HCT116 (cell line): Measurements from ENCODE around the gene TPBGL. TPM values are rescaled to one million over a fixed set of nuclear protein-coding genes. Genes with fewer than 3 reads are reported as not detected.

Experiments
- ATAC-seq: fragments of 200-7000 bp; cut with Tn5 transposase; 2 replicates; pipeline ENCODE4 v1.9.1; 2020; ENCODE audit warnings: mild to moderate bottlenecking, moderate library complexity
- BruUV-seq: library from RNA; stranded (reverse); fragments of 400-500 nt; replicated peaks from 2 replicates; lab custom pipeline; 2021; lab: Mats Ljungman, UMichigan
- CTCF ChIA-PET: fragments of 300-600 bp; sonication (Branson Sonifier 250); formaldehyde crosslinking; loops from one replicate; lab custom pipeline; 2021; ENCODE audit warnings: antibody characterized with exemption; lab: Charles Lee
- POLR2A ChIA-PET: fragments of 300-600, 350-600 bp; sonication (Branson Sonifier 250); formaldehyde crosslinking; loops from one replicate; lab custom pipeline; 2021; ENCODE audit warnings: antibody characterized with exemption; lab: Charles Lee
- RAD21 ChIA-PET, 2 experiments: fragments of 300-600 bp; sonication (Branson Sonifier 250); formaldehyde crosslinking; loops; one replicate each; lab custom pipeline; 2023; ENCODE audit warnings: low total read pairs in 2 of 2; ENCODE audit not compliant: uncharacterized antibody in 2 of 2, unreplicated experiment in 2 of 2, low non-redundant PET in 1 of 2; lab: Charles Lee
- DNase-seq: peaks from one replicate; pipeline ENCODE4 v3.0.0-alpha.2; 2010; ENCODE audit warnings: low read depth, low spot score
- H2AFZ ChIP-seq: fragments of 200-600 bp; shearing (Covaris generic), sonication (generic); 2 replicates; pipeline ENCODE4 v1.6.1; 2017; ENCODE audit warnings: low read depth, mixed run types, mixed read lengths, antibody characterized with exemption, low read length; ENCODE audit not compliant: poor library complexity, severe bottlenecking
- H3K27ac ChIP-seq: 2 replicates; pipeline ENCODE4 v1.5.1; 2012; ENCODE audit warnings: low read depth, low read length
- H3K27me3 ChIP-seq: fragments of 200-600 bp; sonication (generic); 2 replicates; pipeline ENCODE4 v1.6.1; 2016; ENCODE audit warnings: mixed run types, low read length, mixed read lengths; ENCODE audit not compliant: insufficient read depth
- H3K36me3 ChIP-seq, 2 experiments: fragments of 200-500 bp in 1 of 2; fragments of 200-600 bp in 1 of 2; sonication (Bioruptor generic) in 1 of 2; sonication (generic) in 1 of 2; 2 replicates each; pipeline versions ENCODE4 v1.5.1 to v1.6.1; 2014 to 2016; ENCODE audit warnings: low read length in 2 of 2, inconsistent platforms in 1 of 2, mixed read lengths in 1 of 2, mixed run types in 1 of 2; ENCODE audit not compliant: insufficient read depth in 2 of 2, control insufficient read depth in 1 of 2
- H3K4me1 ChIP-seq, 2 experiments: fragments of 200-600 bp in 1 of 2; sonication (generic) in 1 of 2; 2 replicates each; pipeline versions ENCODE4 v1.5.1 to v1.6.1; 2012 to 2017; ENCODE audit warnings: low read length in 2 of 2, inconsistent platforms in 1 of 2, mild to moderate bottlenecking in 1 of 2, mixed read lengths in 1 of 2, mixed run types in 1 of 2, moderate library complexity in 1 of 2; ENCODE audit not compliant: insufficient read depth in 2 of 2, control insufficient read depth in 1 of 2
- H3K4me2 ChIP-seq: fragments of 200-600 bp; sonication (generic); 2 replicates; pipeline ENCODE4 v1.6.1; 2017; ENCODE audit warnings: mixed run types, low read length, mixed read lengths
- H3K4me3 ChIP-seq, 2 experiments: fragments of 200-600 bp in 1 of 2; sonication (generic) in 1 of 2; replicated peaks in 1 of 2; 2 replicates each; pipeline ENCODE4 v1.5.1; 2011 to 2016; ENCODE audit warnings: low read length in 2 of 2, control low read depth in 1 of 2, low read depth in 1 of 2, mild to moderate bottlenecking in 1 of 2, mixed read lengths in 1 of 2, mixed run types in 1 of 2
- H3K79me2 ChIP-seq: fragments of 200-600 bp; sonication (generic); 2 replicates; pipeline ENCODE4 v1.6.1; 2017; ENCODE audit warnings: mild to moderate bottlenecking, mixed run types, low read length, moderate library complexity, mixed read lengths; ENCODE audit not compliant: insufficient read depth
- H3K9ac ChIP-seq: fragments of 200-600 bp; sonication (generic); 2 replicates; pipeline ENCODE4 v1.6.1; 2016; ENCODE audit warnings: low read length, mixed read lengths
- H3K9me2 ChIP-seq: fragments of 200-600 bp; sonication (generic), shearing (Covaris generic); 2 replicates; pipeline ENCODE4 v1.6.1; 2017; ENCODE audit warnings: mixed run types, mild to moderate bottlenecking, moderate library complexity; ENCODE audit not compliant: insufficient read depth
- H3K9me3 ChIP-seq, 2 experiments: fragments of 200-500 bp in 1 of 2; fragments of 200-600 bp in 1 of 2; sonication (Bioruptor generic) in 1 of 2; sonication (generic) in 1 of 2; 2 replicates each; pipeline ENCODE4 v1.6.1; 2014 to 2017; ENCODE audit warnings: low read length in 2 of 2, mixed read lengths in 2 of 2, inconsistent platforms in 1 of 2, low read depth in 1 of 2, mild to moderate bottlenecking in 1 of 2, mixed run types in 1 of 2, moderate library complexity in 1 of 2; ENCODE audit not compliant: control insufficient read depth in 1 of 2, insufficient read depth in 1 of 2
- H4K20me1 ChIP-seq: fragments of 200-600 bp; sonication (generic), shearing (Covaris generic); 2 replicates; pipeline ENCODE4 v1.6.1; 2017; ENCODE audit warnings: mixed run types, mild to moderate bottlenecking, moderate library complexity; ENCODE audit not compliant: insufficient read depth
- EGR1 ChIP-seq: IDR thresholded peaks from 2 replicates; pipeline ENCODE4 v1.6.1; 2012; ENCODE audit warnings: low read depth
- EZH2phosphoT487 ChIP-seq: fragments of 200-600 bp; IDR thresholded peaks from 2 replicates; pipeline ENCODE4 v1.6.1; 2018; ENCODE audit warnings: antibody characterized with exemption, borderline replicate concordance
- RAD21 ChIP-seq: IDR thresholded peaks from 2 replicates; pipeline ENCODE4 v1.6.1; 2012; ENCODE audit warnings: low read depth, mild to moderate bottlenecking
- REST ChIP-seq: IDR thresholded peaks from 2 replicates; pipeline ENCODE4 v1.6.1; 2012; ENCODE audit warnings: low read depth
- SRF ChIP-seq: IDR thresholded peaks from 2 replicates; pipeline ENCODE4 v1.6.1; 2012; ENCODE audit warnings: low read depth
- TCF7L2 ChIP-seq: IDR thresholded peaks from 2 replicates; pipeline ENCODE4 v1.7.0; 2011; ENCODE audit warnings: borderline replicate concordance, inconsistent platforms; ENCODE audit not compliant: insufficient read depth, insufficient read length; ENCODE audit errors: extremely low read depth
- YY1 ChIP-seq: IDR thresholded peaks from 2 replicates; pipeline ENCODE4 v1.6.1; 2011; ENCODE audit warnings: low read length, low read depth, moderate library complexity, mild to moderate bottlenecking; ENCODE audit not compliant: insufficient replicate concordance; ENCODE audit errors: extremely low read depth
- intact Hi-C: fragments of 100-400 bp; cut with micrococcal nuclease; formaldehyde crosslinking; loops from 2 replicates; pipeline ENCODE4 v1.10.0; 2022
- total RNA-seq: library from RNA; stranded (reverse); gene quantifications from one replicate; pipeline ENCODE4 v1.2.1, GENCODE V29; 2021; ENCODE audit not compliant: unreplicated experiment
- TF ChIP-seq, protein P1 (sequence below): IDR thresholded peaks from 2 replicates; pipeline ENCODE4 v1.6.1; 2012
- TF ChIP-seq, protein P2 (sequence below): IDR thresholded peaks from 2 replicates; pipeline ENCODE4 v1.6.1; 2011; ENCODE audit warnings: mild to moderate bottlenecking, low read length, moderate library complexity; ENCODE audit not compliant: insufficient replicate concordance; ENCODE audit errors: extremely low read depth

The TPBGL gene
- total RNA-seq, 1 experiment from 2014 or later: 0.12 TPM

DNA sequence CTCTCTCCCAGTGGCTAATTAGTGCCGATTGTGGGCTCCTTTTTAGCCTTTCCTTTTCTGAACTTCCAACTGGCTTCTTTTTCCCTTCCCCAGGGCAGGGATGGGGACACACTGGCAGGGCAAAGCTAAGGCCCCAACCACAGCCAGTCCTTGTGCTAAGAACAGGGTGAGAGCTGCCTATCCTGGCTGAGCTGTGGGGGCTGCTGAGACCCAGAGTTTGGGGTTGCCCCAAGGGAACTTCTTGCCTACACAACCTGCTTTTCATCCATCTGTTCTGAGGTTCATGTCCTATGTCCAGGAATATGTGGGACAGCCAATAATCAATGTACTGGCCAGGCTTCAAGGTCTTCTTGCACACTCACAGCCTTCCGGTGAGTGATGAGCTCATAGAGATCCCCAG, 10.0 kb upstream of the TPBGL start:
- Histone ChIP-seq H2AFZ (no peak overlapping the region), H3K36me3 (no peaks in the 10 kb centered on the region), H3K4me3 (no peak overlapping the region), H3K9me3 (no peaks in the 10 kb centered on the region), H3K4me1 (no peaks in the 10 kb centered on the region), H3K27me3 (peaks cover 7% of the 10 kb centered on the region; the same call in 1 of the 2 replicates), H3K79me2 (no peaks in the 10 kb centered on the region), H3K9me2 (no peaks in the 10 kb centered on the region), H4K20me1 (no peaks in the 10 kb centered on the region), H3K27ac (no peak overlapping the region), H3K4me2 (no peak overlapping the region), H3K9ac (no peak overlapping the region)
- ChIA-PET RAD21 (no interaction called here), POLR2A (no interaction called here), CTCF (no interaction called here)
- DNase-seq (no peak), ATAC-seq (no peak)
- no TSS peak for BruUV-seq
- TF ChIP-seq YY1 (no peak), EGR1 (no peak), TCF7L2 (no peak), EZH2phosphoT487 (no peak)
- intact Hi-C loops: no loop called here

- H4K20me1 ChIP-seq: no peaks in the 10 kb centered on the region
- H3K36me3 ChIP-seq: no peaks in the 10 kb centered on the region
- DNase-seq (no peak), ATAC-seq (no peak)
- ChIA-PET RAD21 (no interaction called here), POLR2A (no interaction called here), CTCF (interaction anchor here (1.1 kb wide), 1 partner anchor 15 kb away, joined by 4 read pairs; no protein-coding TSS in a partner anchor)
- BruUV-seq: no TSS peak
- no peaks in the 10 kb centered on the region for H3K4me1 ChIP-seq
- H3K27ac ChIP-seq: no peak overlapping the region
- H3K9me3 ChIP-seq: no peaks in the 10 kb centered on the region
- H3K27me3 ChIP-seq: peaks cover 7% of the 10 kb centered on the region; the same call in 1 of the 2 replicates
- intact Hi-C loops: loop anchor here (1.0 kb wide), 1 partner anchor 19 kb away; no protein-coding TSS in a partner anchor
- no peaks in the 10 kb centered on the region for H3K9me2 ChIP-seq
- no peak overlapping the region for H3K4me2 ChIP-seq
- H3K9ac ChIP-seq: no peak overlapping the region
- no peaks in the 10 kb centered on the region for H3K79me2 ChIP-seq
- no peak overlapping the region for H3K4me3 ChIP-seq
- H2AFZ ChIP-seq: no peak overlapping the region
- TF ChIP-seq, protein P1, sequence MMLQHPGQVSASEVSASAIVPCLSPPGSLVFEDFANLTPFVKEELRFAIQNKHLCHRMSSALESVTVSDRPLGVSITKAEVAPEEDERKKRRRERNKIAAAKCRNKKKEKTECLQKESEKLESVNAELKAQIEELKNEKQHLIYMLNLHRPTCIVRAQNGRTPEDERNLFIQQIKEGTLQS: no peak
- TF ChIP-seq RAD21 (no peak), REST (peak; percentile 95), SRF (no peak)
- TF ChIP-seq, protein P2, sequence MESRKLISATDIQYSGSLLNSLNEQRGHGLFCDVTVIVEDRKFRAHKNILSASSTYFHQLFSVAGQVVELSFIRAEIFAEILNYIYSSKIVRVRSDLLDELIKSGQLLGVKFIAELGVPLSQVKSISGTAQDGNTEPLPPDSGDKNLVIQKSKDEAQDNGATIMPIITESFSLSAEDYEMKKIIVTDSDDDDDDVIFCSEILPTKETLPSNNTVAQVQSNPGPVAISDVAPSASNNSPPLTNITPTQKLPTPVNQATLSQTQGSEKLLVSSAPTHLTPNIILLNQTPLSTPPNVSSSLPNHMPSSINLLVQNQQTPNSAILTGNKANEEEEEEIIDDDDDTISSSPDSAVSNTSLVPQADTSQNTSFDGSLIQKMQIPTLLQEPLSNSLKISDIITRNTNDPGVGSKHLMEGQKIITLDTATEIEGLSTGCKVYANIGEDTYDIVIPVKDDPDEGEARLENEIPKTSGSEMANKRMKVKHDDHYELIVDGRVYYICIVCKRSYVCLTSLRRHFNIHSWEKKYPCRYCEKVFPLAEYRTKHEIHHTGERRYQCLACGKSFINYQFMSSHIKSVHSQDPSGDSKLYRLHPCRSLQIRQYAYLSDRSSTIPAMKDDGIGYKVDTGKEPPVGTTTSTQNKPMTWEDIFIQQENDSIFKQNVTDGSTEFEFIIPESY: no peak
Observed at GRCh38 chr11:75233754-75234172, 6.8 kb upstream of the TPBGL start.
